GM18868 (cell line): ENCODE results near the gene SLC1A7.

ENCODE experiments used
- ATAC-seq: cut with Tn5 transposase; IDR thresholded peaks from one replicate; pipeline ENCODE4 v1.9.1; 2021; ENCODE audit warnings: mild to moderate bottlenecking, moderate library complexity; ENCODE audit not compliant: unreplicated experiment

Gene SLC1A7

DNA sequence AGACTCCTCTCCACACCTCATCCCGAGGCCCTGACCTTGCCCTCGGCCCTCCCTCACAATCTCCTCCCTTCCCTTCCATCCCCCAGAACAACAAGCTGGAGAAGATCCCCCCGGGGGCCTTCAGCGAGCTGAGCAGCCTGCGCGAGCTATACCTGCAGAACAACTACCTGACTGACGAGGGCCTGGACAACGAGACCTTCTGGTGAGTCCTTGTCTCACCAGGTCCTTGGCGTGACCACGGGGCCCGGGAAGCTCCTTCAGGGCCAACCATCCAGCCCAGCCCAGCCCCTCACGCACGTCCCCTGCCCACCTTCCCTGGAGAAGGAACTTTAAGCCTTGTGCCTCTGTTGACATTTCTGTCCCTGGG lies 64.9 kb downstream of the SLC1A7 start:
- no peak for ATAC-seq

DNA sequence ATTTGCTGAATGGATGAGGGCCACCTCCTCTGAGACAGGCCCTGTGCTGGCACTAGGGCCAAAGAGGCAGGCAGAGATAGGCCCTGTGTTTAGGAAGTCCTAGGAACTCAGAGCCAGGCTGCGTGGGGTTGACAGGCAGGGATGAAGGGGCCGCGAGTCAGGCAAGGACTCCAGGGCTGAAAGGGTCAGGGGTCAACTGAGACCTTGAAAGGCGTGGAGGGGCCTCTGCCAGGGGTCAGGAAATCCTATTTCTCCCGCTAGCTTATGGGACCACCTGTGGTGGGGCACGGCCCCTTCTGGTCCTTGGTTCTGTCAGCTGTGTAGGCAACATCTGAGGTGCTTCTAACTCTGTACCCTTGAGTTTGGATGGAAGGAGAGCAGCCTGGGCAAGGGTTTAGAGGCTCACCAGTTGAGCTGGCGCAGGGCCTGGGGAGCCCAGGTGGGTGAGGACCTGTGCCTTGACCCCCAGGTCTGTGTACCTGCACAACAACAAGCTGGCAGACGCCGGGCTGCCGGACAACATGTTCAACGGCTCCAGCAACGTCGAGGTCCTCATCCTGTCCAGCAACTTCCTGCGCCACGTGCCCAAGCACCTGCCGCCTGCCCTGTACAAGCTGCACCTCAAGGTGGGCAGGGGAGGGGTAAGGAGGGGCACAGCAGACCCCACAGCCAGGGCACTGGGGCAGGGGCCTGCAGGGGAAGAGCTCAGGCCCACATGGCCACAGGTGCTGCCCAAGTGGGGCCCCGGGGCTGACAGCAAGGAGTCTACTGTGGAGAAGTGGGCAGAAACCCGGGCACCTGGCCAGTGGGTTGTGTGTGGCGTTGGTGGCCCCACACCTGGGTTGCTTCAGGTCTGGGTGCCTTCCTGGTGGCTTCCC lies 65.5 kb downstream of the SLC1A7 start:
- ATAC-seq: no peak

- ATAC-seq: no peak
Measured at GRCh38 chr1:53076165-53076564, 66.3 kb downstream of the SLC1A7 start.

DNA sequence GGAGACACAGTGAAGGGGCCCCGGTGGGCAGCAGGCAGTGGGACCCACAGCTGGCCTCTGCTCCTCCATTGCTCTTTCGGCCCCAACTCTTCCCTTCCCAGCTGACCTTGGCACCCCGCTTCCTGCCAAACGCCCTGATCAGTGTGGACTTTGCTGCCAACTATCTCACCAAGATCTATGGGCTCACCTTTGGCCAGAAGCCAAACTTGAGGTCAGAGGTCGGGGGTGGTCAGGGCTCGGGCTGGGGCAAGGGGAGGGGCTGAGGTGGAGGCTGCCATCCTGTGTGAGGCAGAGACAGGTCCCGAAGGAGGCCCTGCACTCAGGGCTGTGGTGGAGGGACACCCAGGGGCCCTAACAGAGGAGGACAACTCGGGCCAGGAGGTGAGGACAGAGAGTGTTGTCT lies 66.7 kb downstream of the SLC1A7 start:
- no peak for ATAC-seq

- no peak for ATAC-seq
Measured at GRCh38 chr1:53075206-53075605, 67.2 kb downstream of the SLC1A7 start.

GRCh38 chr1:53074313-53075154 lies 67.9 kb downstream of the SLC1A7 start:
- no peak for ATAC-seq

DNA sequence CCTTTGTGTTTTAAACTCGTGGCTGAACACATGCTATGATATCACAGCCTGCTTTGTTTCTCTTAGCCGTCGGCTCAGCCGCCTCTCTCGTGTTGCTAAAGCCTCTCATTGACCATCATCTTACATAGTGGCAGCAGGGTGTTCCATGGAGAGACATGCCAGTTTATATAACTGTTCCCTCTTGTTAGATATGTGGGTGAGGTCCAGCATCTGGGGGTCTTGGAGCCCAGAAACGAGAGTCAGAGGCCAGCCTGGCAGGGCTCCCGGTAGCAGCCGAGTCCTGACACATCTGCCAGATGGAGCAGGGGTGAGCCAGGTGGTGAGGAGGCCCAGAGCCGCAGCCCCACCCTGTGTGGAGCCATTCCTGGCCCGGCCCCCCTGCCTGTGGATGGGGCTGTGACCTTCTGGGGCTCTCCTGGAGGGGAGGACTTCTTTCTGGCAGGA lies 68.5 kb downstream of the SLC1A7 start:
- no peak for ATAC-seq

DNA sequence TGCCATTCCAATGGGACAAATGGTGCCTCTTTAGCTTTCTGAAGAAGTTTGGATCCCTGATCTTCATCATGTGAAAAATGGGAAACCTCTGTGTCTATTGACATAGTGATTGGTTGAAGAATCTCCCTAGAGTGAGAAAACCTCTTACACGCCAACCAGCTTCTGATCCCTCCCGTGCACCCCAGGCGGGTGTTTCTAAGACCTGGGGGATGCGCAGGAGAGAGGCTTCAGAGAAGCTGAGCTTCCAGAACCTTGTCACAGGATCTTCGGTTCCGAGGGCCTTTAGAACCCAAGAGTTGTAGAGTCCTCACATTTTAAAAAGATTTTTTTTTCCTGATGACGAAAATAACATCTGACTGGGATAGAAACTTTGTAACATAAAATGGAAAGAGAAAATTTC lies 69.2 kb downstream of the SLC1A7 start:
- ATAC-seq: no peak

DNA sequence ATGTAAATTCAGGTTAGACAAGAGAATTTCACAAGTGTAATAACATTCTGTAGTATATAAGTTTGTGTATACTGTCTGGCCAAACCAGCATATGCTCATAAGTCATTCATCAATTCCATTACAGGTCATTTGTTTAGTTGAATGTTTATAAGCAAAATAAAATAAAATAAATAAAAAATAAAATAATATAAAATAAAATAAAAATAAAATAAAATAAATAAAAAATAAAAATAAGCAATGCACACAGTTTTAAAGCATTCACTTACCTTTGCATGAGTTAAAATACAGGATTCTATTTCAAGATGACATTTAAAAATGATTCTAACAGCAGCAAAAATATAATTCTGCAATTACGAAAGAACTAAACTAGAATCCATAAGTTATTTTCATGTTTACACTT lies 70.5 kb downstream of the SLC1A7 start:
- ATAC-seq: no peak

- no peak for ATAC-seq
Measured at GRCh38 chr1:53071167-53071865, 71.1 kb downstream of the SLC1A7 start.

GRCh38 chr1:53070621-53071020 lies 71.8 kb downstream of the SLC1A7 start:
- no peak for ATAC-seq

DNA sequence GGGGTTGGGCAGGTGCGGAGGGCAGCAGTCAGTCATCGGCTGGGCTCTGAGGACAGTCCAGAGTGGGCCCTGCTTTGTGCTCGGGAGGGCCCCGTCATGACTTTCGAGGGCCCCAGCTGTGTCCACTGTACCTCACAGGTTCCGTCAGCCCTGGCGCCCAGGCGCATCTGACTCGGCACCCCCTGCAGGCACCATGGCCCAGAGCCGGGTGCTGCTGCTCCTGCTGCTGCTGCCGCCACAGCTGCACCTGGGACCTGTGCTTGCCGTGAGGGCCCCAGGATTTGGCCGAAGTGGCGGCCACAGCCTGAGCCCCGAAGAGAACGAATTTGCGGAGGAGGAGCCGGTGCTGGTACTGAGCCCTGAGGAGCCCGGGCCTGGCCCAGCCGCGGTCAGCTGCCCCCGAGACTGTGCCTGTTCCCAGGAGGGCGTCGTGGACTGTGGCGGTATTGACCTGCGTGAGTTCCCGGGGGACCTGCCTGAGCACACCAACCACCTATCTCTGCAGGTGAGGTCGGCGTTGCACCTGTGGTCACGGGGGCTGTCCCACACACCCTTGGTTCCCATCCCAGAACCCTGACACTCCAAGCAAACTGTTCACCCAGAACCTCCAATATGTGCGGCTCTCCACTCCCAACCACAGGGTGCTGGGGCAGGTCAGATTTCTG lies 72.6 kb downstream of the SLC1A7 start:
- ATAC-seq: no peak

DNA sequence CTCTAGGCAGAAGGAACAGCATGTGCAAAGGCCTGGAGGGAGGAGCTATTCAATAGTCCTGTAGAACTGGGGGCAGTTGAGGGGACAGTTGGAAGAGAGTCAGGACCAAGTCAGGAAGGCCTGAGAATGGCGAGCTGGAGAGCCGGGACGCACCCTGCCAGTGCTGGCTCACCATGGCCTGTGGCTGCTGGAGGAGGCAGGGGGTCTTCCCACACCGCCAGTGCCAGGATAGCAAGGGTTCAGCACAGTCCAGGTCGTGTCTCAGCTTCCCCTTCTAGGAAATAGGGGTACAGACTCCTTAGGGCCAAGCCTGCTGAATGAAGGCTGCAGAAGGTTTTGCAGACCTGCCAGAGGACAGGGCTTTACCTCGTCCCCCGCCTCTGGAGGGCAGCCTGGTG lies 73.2 kb downstream of the SLC1A7 start:
- ATAC-seq: no peak

GRCh38 chr1:53068314-53069099 lies 73.9 kb downstream of the SLC1A7 start:
- ATAC-seq: no peak

DNA sequence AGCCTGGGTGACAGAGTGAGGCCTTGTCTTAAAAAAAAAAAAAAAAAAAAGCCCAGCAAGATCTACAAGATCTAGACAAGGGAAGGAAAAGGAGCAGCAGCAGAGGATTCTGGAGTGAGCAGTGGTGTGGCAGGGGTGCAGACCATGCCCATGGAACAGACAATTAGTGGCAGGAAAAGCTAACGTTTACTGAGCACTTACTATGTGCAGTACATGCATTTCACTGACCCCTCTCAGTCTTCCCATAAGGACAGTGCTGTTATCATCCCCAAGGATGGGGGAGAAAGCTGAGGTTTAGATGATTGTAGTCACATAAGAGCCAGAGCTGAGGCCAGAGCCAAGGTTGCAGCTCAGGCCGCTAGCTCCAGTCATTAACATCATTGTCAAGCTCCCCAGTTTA lies 74.6 kb downstream of the SLC1A7 start:
- no peak for ATAC-seq

DNA sequence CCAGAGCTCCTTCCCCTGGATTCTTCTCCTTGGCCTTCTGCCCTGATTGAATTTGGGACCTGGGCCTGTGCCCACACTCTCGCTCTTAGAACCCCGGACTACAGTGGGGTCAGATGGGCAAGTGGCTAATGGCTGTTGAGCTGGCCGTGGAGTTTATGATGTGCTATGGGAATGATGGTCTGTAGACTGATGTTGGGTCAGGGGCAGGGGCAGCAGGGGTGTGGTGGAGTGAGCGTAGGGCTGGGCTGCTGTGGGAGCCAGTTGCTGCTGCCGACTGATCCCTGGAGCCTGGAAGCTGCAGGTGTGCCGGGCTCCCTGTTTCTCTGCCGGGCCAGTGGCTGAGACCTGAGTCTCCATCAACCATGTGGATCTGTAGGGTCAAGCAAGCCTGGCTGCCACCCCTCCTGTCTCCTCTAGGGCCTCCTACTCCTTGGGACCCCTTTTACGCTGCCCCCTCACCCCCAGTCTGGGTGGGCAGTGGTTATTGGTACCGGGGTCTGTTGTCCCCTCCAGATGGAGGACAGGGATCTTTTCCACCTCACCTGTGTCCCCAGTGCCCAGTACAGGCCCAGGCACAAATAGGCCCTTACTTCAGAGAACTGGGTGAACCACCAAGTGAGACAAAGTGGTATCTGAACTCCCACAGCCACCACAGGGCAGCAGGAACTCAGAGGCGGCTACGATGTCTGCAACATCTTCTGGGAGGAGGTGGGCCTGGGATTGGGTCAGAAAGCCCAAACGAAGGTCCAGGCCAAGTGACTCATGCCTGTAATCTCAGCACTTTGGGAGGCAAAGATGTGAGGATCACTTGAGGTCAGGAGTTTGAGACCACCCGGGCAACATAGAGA lies 75.3 kb downstream of the SLC1A7 start:
- ATAC-seq: no peak

DNA sequence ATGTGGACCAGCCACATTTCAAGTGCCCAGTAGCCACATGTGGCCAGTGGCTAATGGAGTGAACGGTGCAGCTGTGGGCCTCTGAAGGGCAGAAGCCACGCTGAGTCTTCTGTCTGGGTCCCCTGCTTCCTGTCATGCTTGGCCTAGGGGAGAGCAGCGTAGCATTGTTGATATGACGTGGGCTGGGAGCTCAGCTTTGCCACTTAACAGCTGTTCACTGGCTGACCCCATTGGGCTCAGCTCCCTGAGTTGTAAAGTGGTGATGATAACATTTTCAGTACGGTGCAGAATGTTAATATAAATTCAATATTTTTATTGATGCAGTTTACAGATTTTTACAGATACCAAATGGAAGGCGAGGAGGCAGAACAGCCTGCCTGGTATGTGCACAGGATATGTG lies 76.0 kb downstream of the SLC1A7 start:
- no peak for ATAC-seq

DNA sequence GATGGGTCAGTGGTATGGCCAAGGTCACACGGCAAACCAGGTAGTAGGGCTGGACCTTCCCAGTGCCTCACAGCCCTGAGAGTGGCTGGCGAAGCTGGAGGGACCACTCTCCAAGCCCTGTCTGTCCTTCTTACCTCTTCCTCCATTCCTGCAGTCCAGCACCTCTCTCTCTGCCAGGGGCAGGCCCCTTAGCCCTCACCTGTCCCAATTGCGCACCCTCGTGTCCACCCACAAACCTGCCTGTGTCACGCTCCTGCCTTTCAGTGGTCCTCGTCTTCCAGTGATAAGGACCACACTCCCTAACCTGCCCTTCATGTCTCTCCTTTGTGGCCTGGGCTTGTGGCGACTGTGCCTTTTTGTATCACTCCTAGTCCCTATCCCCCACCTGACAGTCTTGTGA lies 77.0 kb downstream of the SLC1A7 start:
- ATAC-seq: no peak
